DMS79 (cell line): ENCODE results near the gene HSPB6.
"Not testable (repeated sequence)": the region's sequence is repeated elsewhere in the genome, so short reads cannot be mapped to it uniquely, and the experiment has no call there.

ENCODE experiments used
- DNase-seq: peaks from one replicate; lab custom pipeline; 2025; lab: John Stamatoyannopoulos, UW

Gene HSPB6

GRCh38 chr19:35786299-35787160 is 29.7 kb upstream of the HSPB6 start:
- no peak for DNase-seq

GRCh38 chr19:35785339-35785627 is 28.5 kb upstream of the HSPB6 start:
- no peak for DNase-seq

- no peak for DNase-seq
These were observed 27.9 kb upstream of the HSPB6 start for GRCh38 chr19:35784503-35785338.

- no peak for DNase-seq
These were observed 26.9 kb upstream of the HSPB6 start for GRCh38 chr19:35783469-35784434.

- no peak for DNase-seq
These were observed 25.8 kb upstream of the HSPB6 start for GRCh38 chr19:35782589-35782988.

GRCh38 chr19:35781650-35782049 is 24.8 kb upstream of the HSPB6 start:
- no peak for DNase-seq

- DNase-seq: no peak
These were observed 23.9 kb upstream of the HSPB6 start for GRCh38 chr19:35780717-35781116.

- DNase-seq: no peak
These were observed 23.2 kb upstream of the HSPB6 start for GRCh38 chr19:35780058-35780457.

- no peak for DNase-seq
These were observed 22.2 kb upstream of the HSPB6 start for GRCh38 chr19:35779033-35779432.

- no peak for DNase-seq
These were observed 21.1 kb upstream of the HSPB6 start for GRCh38 chr19:35777961-35778360.

GRCh38 chr19:35777086-35777841 is 20.4 kb upstream of the HSPB6 start:
- DNase-seq: no peak

GRCh38 chr19:35776102-35776788 is 19.4 kb upstream of the HSPB6 start:
- no peak for DNase-seq

- peak; percentile 95 for DNase-seq
These were observed 18.7 kb upstream of the HSPB6 start, which contains the start of gene ARHGAP33 for GRCh38 chr19:35775298-35776101. ARHGAP33 (plus strand) TSS chr19:35775564; CDS start chr19:35775659, 95 bp downstream.

GRCh38 chr19:35775046-35775297 is 18.1 kb upstream of the HSPB6 start:
- DNase-seq: no peak

GRCh38 chr19:35774274-35775045 is 17.6 kb upstream of the HSPB6 start:
- DNase-seq: no peak

- no peak for DNase-seq
These were observed 16.4 kb upstream of the HSPB6 start for GRCh38 chr19:35773020-35773806.

GRCh38 chr19:35772362-35772761 is 15.5 kb upstream of the HSPB6 start:
- not testable (repeated sequence) for DNase-seq

GRCh38 chr19:35768082-35768421 is 11.2 kb upstream of the HSPB6 start:
- no peak for DNase-seq
